Type B pancreatic cell (in vitro differentiated cells): ENCODE results near the gene CD300E. TPM values are rescaled to one million over a fixed set of nuclear protein-coding genes. Genes with fewer than 3 reads are reported as not detected.

Experiments used
- DNase-seq: peaks from one replicate; pipeline ENCODE4 v3.0.0; 2021; ENCODE audit warnings: mixed read lengths; ENCODE audit not compliant: unreplicated experiment; ENCODE audit errors: extremely low spot score
- H3K27ac Mint-ChIP-seq: 2 replicates; pipeline ENCODE4 v1.8.0; 2021; ENCODE audit warnings: mild to moderate bottlenecking, mixed read lengths
- H3K27me3 Mint-ChIP-seq: 2 replicates; pipeline ENCODE4 v1.8.0; 2021; ENCODE audit warnings: mixed read lengths
- H3K36me3 Mint-ChIP-seq: 2 replicates; pipeline ENCODE4 v1.8.0; 2021; ENCODE audit warnings: mixed read lengths
- H3K4me1 Mint-ChIP-seq: one replicate; pipeline ENCODE4 v1.8.0; 2021; ENCODE audit warnings: mixed read lengths; ENCODE audit not compliant: unreplicated experiment
- H3K4me3 Mint-ChIP-seq: 2 replicates; pipeline ENCODE4 v1.8.0; 2021; ENCODE audit warnings: mild to moderate bottlenecking, mixed read lengths
- H3K9me3 Mint-ChIP-seq: 2 replicates; pipeline ENCODE4 v1.8.0; 2021; ENCODE audit warnings: mixed read lengths
- total RNA-seq: library from RNA; stranded (reverse); gene quantifications from 2 replicates; pipeline ENCODE4 v1.2.1, GENCODE V29; 2021; ENCODE audit warnings: low replicate concordance
- TF ChIP-seq, protein P1 (sequence below): fragments of 200-600 bp; sonication (generic); conservative IDR thresholded peaks from 2 replicates; pipeline ENCODE4 v1.5.0; 2021; ENCODE audit warnings: antibody characterized with exemption, mild to moderate bottlenecking

The CD300E gene
- total RNA-seq, 1 donor from 2014 or later: not detected

DNA sequence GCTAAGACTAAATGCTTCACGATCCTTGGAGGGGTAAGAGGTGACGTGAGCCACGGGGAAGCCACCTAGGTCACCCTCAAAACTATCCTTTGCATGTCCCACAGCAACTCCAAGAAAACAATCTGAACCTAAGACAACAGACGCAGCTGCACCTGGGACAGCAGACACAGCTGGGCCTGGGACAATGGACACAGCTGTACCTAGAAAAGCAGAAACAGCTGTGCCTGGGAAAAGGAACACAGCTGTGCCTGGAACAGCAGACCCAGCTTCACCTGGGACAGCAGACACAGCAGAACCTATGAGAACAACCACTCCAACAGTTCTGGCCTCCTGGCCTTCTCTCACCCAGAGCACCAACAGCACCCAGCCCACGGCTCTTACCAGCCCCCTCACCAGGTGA, 19.8 kb downstream of the CD300E start:
- Mint-ChIP-seq H3K27me3 (peaks cover 69% of the 10 kb centered on the region), H3K36me3 (no peaks in the 10 kb centered on the region), H3K27ac (no peak overlapping the region)

DNA sequence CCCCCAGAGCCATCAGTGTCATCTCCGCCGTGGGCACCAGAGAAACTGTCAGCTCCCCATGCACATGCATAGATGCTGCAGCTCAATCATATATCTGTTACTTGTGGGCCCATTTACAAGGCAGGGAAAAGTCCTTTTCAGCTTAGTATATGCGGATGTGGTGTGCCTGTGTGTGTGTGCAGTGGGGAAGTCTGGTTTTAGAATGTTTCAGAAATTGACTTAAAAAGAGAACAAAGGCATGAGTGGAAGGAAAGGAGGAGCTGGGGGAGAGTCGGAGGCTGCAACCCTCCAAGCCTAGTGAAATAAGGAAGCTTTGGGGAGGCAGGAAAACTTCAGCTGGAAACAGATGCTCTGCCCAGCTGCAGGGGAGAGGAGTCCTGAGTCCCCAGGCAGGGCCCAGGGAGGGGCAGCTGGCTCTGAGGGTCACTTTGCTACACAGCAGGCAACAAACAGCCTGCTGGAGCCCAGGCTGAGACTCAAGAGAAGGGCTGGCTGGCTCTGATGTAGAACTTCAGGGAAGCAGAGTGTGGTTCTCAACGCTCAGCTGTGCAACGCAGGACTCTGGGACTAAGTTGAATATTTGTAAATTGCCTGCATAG, 20.4 kb downstream of the CD300E start:
- Mint-ChIP-seq H3K4me3 (no peak overlapping the region), H3K27me3 (peaks cover 71% of the 10 kb centered on the region), H3K9me3 (no peaks in the 10 kb centered on the region), H3K4me1 (no peaks in the 10 kb centered on the region), H3K27ac (no peak overlapping the region), H3K36me3 (no peaks in the 10 kb centered on the region)
- TF ChIP-seq, protein P1, sequence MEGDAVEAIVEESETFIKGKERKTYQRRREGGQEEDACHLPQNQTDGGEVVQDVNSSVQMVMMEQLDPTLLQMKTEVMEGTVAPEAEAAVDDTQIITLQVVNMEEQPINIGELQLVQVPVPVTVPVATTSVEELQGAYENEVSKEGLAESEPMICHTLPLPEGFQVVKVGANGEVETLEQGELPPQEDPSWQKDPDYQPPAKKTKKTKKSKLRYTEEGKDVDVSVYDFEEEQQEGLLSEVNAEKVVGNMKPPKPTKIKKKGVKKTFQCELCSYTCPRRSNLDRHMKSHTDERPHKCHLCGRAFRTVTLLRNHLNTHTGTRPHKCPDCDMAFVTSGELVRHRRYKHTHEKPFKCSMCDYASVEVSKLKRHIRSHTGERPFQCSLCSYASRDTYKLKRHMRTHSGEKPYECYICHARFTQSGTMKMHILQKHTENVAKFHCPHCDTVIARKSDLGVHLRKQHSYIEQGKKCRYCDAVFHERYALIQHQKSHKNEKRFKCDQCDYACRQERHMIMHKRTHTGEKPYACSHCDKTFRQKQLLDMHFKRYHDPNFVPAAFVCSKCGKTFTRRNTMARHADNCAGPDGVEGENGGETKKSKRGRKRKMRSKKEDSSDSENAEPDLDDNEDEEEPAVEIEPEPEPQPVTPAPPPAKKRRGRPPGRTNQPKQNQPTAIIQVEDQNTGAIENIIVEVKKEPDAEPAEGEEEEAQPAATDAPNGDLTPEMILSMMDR: no peak
- DNase-seq: no peak

More for the DNA sequence above, 19.8 kb downstream of the CD300E start:
- DNase-seq: no peak
- TF ChIP-seq, protein P1: no peak
- no peaks in the 10 kb centered on the region for H3K9me3 Mint-ChIP-seq
- no peak overlapping the region for H3K4me3 Mint-ChIP-seq
- no peaks in the 10 kb centered on the region for H3K4me1 Mint-ChIP-seq

DNA sequence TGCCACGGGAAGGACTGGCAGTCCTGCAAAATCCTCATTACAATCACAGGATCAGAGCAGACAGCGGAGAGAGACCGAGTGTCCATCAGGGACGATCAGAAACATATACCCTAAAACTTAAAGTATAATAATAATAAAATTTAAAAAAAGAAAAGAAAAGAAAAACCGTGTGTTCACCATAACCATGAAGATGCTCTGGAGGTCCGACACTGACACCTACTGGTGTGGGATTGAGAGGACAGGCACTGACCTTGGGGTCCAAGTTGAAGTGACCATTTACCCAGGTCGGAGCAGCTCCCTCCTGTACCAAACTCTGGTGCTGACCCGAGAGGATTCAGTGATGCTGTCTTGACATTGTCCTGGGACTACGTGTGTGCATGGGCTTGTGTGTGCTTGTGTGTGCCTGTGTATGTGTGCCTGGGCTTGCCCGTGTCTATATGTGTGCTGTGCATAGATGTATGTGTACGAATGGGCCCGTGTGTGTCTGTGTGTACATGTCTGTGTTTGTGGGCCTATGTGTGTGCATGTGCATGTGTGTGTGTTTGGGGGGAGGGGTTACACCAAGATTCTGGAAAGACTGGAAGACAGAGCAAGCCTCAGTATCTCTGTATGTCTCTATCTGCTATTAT, 21.5 kb downstream of the CD300E start:
- no peaks in the 10 kb centered on the region for H3K36me3 Mint-ChIP-seq
- no peak for DNase-seq
- TF ChIP-seq, protein P1: peak; percentile 82
- H3K4me1 Mint-ChIP-seq: no peaks in the 10 kb centered on the region
- H3K9me3 Mint-ChIP-seq: no peaks in the 10 kb centered on the region
- H3K27me3 Mint-ChIP-seq: peaks cover 67% of the 10 kb centered on the region
- no peak overlapping the region for H3K4me3 Mint-ChIP-seq
- no peak overlapping the region for H3K27ac Mint-ChIP-seq

DNA sequence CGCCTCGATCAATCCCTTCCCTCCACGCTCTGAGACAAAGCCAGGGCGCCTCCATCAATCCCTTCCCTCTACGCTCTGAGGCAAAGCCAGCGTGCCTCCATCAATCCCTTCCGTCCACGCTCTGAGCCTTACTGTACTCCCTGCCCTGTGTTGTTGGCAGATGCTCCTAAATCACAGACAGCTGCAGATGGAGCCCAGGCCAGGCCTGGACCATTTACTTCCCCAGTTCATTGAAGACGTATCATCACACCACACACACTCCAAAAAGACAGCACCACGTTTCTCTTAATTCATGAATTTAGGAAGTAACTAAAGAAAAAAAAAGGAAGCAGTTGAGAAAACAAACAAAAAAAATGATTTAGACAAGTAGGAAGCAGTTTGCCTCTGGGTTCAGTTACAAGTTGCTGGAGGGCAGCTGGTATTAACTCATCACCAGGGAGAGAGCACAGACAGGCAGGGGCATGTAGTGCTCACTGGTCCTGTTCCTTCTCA, 24.0 kb downstream of the CD300E start:
- H3K27me3 Mint-ChIP-seq: peaks cover 76% of the 10 kb centered on the region
- no peak overlapping the region for H3K4me3 Mint-ChIP-seq
- no peaks in the 10 kb centered on the region for H3K9me3 Mint-ChIP-seq
- DNase-seq: no peak
- no peaks in the 10 kb centered on the region for H3K4me1 Mint-ChIP-seq
- no peak overlapping the region for H3K27ac Mint-ChIP-seq
- TF ChIP-seq, protein P1: no peak
- H3K36me3 Mint-ChIP-seq: no peaks in the 10 kb centered on the region

DNA sequence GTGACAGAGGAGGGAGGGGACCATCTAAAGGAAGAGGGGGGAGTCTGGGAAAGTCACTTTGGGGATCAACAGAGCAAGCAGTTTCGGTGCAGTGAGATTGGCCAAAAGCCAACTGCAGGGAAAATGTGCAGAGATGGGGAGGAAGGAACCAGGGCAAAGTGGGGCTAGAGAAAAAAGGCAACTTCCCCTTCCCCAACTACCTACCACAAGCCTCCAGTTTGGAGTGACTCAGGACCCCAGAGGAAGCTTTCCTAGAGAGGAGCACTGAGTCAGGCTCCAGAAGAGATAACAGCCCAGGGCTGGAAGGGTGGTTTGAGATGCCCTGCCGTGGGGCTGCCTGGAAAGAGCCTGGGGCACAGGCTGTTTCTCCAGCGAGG, 24.5 kb downstream of the CD300E start:
- Mint-ChIP-seq H3K9me3 (no peaks in the 10 kb centered on the region), H3K4me1 (no peaks in the 10 kb centered on the region), H3K27ac (no peak overlapping the region), H3K27me3 (peaks cover 75% of the 10 kb centered on the region), H3K4me3 (no peak overlapping the region), H3K36me3 (no peaks in the 10 kb centered on the region)
- no peak for DNase-seq
- TF ChIP-seq, protein P1: no peak
